GM21528 (cell line): ENCODE data around the gene CYP4A11.
"Not testable (repeated sequence)": the region's sequence is repeated elsewhere in the genome, so short reads cannot be mapped to it uniquely, and the experiment has no call there.

Experiments
- ATAC-seq: cut with Tn5 transposase; IDR thresholded peaks from one replicate; pipeline ENCODE4 v1.9.1; 2021; ENCODE audit warnings: mild to moderate bottlenecking, moderate library complexity; ENCODE audit not compliant: unreplicated experiment, low FRiP score

CYP4A11 gene, protein sequence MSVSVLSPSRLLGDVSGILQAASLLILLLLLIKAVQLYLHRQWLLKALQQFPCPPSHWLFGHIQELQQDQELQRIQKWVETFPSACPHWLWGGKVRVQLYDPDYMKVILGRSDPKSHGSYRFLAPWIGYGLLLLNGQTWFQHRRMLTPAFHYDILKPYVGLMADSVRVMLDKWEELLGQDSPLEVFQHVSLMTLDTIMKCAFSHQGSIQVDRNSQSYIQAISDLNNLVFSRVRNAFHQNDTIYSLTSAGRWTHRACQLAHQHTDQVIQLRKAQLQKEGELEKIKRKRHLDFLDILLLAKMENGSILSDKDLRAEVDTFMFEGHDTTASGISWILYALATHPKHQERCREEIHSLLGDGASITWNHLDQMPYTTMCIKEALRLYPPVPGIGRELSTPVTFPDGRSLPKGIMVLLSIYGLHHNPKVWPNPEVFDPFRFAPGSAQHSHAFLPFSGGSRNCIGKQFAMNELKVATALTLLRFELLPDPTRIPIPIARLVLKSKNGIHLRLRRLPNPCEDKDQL

DNA sequence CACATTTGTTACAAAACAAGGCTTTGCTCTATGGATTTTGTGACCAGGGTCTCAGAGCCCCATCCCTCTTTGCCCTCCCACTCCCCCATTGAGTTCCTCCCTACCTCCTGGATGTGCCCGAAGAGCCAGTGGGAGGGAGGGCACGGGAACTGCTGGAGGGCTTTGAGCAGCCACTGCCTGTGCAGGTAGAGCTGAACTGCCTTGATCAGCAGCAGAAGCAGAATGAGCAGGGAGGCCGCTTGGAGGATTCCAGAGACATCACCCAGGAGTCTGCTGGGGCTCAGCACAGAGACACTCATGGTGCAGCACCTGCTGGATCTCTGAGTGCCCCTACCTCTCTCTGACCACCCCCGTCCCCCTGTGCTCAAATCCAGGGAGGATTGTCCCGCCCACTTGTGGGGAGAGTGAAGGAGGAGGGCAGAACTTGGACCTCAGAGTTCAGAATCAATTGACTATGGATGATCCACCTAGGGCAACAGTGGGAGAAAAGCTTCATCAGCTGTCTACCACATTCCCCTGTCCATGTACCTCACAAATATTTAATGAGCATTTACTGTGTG lies at the start of gene CYP4A11:
Gene CYP4A11 (minus strand): TSS at position 342 of the 560 bp plus-strand sequence. CDS start 43 bp downstream, at position 299.
- ATAC-seq = no peak

DNA sequence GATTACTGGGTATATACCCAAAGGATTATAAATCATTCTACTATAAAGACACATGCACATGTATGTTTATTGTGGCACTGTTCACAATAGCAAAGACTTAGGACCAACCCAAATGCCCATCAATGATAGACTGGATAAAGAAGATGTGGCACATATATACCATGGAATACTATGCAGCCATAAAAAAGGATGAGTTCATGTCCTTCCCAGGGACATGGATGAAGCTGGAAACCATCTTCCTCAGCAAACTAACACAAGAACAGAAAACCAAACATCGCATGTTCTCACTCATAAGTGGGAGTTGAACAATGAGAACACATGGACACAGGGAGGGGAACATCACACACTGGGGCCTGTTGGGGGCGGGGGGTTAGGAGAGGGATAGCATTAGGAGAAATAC lies 49.3 kb upstream of the CYP4A11 start:
- not testable (repeated sequence) for ATAC-seq

DNA sequence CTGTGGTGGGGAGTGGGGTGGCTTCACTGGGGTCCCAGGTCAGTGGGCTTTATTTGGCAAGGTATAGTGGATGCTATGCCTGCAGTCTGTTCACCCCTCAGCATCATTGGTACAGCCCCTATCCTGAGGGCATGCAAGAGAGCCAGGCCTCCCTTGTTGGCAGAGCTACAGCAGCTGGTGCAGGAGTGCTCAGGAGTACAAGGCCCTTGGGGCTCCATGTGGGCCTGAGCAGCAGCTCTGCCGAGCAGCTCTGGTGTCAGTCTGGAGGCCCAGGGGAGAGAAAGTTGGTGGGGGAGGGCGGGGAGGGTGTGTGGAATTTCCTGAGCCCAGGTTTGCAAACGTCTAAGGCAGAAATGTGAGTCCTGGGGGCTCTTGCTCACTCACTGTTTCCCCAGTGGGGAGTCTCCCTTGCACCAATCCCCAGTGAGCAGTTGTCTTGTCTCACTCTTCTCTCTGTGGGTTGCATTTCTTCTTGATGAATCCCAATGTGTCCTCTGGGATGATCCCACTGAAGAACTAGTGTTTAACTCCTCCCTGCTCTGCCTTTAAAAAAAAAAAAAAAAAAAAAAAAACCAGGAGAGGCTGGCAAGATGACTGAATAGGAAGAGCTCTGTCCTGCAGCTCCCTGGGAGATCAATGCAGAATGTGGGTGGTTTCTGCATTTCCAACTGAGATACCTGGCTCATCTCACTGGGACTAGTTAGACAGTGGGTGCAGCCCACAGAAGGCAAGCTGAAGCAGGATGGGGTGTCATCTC lies 42.7 kb upstream of the CYP4A11 start:
- no peak for ATAC-seq

DNA sequence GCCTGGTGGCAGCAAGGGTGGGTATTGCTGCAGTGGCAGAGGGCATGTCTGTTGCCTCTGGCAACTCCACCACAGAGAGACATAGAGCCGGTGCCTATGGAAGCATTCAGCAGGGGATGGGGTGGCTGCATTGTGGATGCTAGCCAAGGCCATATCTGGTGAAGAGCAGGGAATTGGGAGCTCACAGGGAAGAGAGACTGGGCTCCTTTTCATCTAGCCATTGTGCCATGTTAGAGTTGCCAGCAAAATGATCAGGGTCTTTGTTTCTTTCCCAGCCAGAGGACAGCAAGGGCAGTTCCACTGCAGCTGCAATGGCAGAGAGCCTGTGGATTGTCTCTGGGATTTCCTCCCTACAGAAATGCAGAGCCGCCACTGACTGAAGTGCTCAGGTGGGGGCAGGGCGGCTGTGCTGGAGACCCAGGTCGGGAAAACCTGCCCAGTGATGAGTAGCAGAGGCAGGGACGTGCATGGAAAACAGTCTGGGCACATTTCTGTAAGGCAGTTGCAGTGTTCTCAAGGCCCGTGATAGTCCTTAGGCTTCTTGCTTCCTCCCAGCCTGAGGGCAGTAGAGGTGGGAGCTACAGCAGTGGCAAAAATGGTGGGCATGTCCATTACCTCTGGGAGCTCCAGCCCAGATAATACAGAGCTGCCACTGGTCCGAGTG lies 42.0 kb upstream of the CYP4A11 start:
- ATAC-seq = no peak

DNA sequence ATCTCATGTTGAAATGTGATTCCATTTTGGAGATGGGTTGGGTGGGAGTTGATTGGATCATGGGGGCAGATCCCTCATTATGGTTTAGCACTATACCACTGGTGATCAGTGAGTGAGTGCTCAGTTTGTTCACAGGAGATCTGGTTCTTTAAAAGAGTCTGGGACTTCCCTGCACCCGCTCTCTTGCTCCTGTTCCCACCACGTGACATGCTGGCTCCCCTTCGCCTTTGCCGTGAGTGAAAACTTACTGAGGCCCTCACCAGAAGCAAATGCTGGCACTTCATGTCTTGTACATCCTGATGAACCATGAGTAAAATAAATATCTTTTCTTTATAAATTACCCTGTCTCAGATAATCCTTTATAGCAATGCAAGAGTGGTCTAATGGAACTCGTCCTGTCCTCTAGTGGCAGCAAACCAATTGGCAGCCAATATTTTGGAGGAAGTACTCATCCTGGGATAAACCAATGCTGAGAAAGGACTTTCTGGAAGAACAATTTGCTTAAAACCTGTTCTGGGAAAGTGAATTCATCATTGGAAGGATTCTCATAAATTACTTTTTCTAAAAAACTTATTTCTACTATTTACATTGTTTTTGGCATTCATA lies 27.8 kb upstream of the CYP4A11 start:
- no peak for ATAC-seq

DNA sequence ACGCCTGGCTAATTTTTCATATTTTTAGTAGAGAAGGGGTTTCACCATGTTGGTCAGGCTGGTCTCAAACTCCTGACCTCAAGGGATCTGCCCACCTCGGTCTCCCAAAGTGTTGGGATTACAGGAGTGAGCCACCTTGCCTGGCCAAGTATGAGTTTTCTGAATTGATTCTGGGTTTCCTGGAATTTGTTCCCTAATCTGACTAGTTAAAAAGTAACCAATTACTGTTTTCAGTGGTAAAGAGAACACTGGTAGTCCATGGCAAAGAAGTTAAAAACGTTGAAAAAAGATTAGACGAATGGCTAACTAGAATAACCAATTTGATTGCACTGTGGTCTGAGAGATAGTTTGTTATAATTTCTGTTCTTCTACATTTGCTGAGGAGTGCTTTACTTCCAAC lies 21.0 kb upstream of the CYP4A11 start:
- not testable (repeated sequence) for ATAC-seq

DNA sequence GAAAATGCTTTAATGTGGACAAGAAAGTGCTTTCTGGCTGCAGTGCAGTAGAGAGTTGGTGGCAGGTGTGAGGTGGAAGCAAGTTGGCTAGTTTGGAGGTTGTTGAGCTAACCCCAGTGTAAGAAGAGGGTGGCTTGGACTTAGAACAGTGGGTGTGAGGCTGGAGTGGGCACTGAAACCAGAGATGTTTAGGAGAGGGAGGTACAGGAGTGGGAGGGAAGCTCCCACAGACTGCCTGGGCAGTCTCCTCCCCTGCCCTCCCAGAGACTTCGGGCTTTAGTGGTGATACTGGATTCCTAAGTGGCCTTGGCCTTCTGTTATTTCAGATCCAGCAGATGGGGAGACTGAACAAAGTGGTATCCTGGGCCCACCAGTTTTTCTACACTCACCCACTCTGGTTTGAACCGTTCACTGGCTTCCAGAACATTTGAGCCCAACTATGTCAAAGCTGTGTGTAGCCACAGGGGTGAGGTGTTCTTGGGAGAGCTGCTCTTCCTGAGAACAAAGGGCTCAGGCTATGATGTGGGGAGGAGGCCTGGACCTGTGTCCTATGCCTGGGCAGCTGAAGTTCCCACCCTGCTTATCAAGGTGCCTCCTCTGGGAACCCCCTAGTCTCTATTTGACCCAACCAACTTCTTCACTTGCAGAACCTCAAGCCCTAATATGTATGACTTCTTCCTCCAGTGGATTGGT lies 19.9 kb upstream of the CYP4A11 start:
- ATAC-seq = no peak

DNA sequence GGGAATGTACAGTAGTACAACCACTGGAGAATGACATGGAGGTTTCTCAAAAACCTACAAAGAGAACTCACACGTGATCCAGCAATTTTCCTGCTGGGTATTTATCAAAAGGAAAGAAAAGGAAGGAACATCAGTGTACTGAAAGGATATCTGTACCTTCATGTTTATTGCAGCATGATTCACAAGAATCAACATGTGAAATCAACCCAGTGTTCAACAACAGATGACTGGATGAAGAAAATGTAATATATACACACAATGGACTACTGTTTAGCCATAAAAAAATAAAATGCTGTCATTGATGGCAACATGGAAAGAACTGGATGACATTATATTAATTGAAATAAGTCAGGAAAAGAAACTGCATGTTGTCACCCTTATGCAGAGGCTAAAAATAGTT lies 19.0 kb upstream of the CYP4A11 start:
- ATAC-seq = no peak

DNA sequence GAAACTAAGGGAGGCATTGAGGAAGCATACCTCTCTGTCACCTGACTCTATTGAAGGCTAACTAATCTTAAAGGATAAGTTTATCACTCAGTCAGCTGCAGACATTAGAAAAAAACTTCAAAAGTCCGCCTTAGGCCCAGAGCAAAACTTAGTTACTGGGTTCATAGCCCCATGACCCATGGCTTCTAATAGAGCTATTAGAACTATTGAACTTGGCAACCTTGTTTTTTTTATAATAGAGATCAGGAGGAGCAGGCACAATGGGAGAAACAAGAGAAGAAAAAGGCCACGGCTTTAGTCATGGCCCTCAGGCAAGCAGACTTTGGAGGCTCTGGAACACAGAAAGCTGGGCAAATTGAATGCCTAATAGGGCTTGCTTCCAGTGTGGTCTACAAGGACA lies 13.8 kb upstream of the CYP4A11 start:
- ATAC-seq = not testable (repeated sequence)

DNA sequence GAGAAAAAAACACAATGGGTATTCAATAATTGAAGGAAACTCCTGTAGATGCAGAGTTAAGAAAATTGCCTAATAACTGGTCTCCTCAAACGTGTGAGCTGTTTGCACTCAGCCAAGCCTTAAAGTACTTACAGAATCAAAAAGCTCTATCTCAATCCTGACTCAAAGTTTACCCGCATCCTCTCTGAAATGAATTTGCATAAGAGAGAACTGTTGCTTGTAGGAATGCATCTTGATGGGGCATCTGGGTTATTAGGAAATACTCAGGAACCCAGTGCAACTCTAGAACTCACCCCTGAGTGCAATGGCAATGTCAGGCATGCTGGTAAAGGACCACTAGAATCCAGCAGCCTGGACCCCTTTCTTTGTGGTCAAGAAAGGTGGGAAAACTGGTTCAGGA lies 12.6 kb upstream of the CYP4A11 start:
- not testable (repeated sequence) for ATAC-seq

DNA sequence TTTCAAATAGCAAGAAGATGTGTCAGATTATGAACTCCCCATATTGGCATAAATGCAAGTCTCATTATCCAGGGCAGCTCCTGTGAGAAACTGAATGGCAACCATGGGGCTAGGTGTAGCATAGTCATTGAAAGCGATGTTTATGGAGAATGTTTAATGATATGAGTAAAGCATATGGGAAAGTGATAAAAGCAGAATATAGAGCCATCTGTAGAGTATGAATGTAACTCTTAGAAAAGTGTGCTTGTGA lies 8.1 kb upstream of the CYP4A11 start:
- ATAC-seq = not testable (repeated sequence)

DNA sequence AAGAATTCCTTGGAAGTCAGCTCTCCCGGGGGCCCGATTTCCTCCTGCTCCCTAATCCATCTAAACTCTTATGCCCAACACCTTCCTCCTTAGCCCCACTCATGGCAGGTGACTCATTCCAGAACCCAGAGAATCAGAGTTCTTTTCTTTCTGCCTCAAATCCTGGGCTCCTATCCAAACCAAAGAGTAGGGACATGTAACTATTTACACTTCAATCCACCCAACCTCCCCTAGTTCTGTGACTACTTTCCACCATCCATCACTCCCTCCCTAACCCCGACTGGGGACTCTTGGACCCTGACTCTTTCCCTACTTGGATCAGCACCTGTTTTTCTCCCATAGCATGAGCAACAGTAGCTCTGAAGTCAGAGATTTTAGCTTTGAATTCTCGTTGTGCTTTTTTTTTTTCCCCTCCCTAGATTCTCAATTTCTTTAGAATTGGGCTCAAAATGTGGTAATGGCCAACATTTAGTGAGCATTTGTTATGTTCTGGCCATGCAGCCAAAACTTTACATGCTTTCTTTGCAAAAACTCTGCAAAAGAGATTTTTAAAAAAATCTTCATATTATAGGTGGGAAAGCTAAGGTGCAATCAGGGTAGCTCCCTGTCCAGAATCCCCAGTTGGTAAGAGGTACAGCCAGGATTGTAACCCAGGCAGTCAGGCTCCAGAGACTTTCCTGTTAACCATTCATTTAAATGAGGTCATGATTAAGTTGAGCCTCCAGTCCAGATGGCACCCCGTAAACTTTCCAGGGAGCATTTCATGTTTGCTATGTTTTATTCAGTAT lies 7.5 kb upstream of the CYP4A11 start:
- no peak for ATAC-seq

DNA sequence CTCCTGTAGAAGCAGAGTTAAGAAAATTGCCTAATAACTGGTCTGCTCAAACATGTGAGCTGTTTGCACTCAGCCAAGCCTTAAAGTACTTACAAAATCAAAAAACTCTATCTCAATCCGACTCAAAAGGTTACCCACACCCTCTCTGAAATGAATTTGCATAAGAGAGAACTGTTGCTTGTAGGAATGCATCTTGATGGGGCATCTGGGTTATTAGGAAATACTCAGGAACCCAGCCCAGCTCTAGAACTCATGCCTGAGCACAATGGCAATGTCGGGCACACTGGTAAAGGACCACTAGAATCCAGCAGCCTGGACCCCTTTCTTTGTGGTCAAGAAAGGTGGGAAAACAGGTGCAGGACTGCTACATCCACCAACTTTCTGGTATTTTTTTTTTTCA lies 6.4 kb upstream of the CYP4A11 start:
- ATAC-seq = not testable (repeated sequence)

DNA sequence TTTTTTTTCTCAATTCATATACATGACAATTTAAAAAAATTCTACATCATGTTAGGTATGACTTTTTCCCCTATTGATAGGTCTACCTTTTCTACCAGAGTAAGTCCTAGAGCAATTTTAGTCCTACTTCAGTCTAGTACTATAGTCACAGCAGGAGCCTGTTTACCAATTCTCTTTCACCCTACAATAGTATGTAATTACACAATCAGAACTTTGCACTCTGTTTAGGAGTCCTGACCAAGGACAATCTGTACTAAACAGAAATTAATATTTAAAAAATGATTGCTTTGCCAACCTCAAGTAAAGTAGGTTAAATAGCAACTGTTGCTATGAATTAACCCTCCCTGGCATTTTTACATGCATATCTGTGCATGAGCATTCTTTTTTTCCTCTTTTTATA lies 810 bp upstream of the CYP4A11 start:
- no peak for ATAC-seq

DNA sequence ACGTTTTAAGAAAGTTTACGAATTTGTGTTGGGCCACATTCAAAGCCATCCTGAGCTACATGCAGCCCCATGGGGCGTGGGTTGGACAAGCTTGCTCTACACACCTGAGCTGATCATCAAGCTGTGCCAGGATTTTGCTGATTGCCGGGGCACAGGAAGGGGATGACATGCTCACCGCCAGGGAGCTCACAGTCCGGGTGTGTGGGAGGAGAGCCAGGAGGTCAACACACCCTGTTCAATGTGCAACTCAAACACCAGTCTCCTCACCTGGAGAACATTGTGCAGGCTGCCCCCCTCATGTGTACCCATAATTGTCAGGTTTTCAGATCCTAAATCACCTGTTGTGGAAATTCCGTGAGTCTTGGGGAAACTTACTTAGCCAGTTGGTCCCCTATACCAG lies 969 bp downstream of the CYP4A11 start:
- ATAC-seq = no peak

DNA sequence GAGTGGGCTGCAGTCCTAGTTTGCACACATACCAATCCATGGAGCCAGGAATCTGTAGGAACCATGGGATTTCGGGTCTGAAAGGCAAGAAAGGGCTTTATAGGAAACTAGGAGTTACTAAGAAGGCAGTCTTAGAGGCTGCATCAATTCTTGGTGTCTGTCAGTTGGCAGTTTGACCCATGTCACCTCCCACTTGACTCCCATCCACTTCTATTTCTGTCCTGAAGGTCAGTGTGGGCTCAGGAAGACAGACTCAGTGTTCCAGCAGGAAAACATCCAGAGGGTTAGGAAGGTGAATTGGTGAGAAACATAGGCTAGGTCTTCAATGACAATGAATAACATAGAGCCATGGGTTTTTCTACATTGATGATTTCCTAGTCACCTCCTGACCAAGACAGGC lies 4.0 kb downstream of the CYP4A11 start:
- no peak for ATAC-seq

DNA sequence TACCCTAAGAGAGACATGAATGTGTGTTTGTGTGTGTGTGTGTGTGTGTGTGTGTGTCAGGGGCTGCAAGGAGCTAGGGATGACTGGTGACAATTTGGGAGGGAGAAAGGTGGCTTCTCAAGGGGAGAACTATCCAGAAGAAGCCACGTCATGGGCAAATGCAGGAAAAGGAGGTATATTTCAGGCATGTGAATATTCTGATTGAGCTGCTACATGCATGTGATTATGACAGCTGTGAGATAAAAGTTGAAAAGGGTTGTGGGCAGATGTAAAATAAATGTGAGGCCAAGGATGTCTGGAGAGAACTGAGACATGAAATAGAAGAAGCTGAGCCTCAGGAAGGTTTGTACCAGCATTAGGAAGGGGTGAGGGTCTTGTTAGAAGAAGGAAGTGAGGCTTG lies 4.5 kb downstream of the CYP4A11 start:
- no peak for ATAC-seq

DNA sequence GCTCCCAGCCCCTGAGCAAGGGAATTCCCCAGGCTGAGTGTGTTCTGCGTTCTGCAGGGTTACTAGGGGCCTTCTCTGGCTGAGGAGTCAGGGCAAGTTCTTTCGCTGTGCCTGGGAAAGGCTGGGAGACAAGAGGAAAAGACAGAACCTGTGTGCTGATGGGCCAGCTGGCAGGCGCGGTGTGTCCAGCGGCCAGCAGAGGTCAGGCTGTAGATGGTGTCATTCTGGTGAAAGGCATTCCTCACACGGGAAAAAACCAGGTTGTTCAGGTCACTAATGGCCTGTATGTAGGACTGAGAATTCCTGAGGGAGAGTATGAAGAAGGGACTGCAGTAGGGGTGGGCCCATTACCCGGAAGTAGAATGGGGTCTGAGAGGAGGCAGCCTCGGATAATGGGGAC lies 6.4 kb downstream of the CYP4A11 start:
- ATAC-seq = not testable (repeated sequence)

DNA sequence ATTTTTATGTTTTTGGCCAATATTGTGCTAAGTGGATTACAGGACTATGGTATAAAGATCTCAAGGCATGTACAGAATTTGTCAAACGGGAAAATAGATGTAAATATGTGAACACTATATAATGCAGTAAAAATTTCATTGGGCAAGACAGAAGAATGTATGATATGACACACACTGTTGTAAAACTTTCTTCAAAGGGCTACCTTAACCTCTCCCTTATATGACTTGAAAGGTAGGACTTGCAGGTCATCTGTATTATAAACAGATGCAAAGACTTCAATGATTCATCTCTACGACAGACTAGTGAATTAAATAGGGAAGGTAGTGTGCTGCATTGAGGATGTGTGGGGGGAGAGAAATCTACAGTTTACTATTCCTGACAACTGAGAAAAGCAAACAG lies 9.3 kb downstream of the CYP4A11 start:
- not testable (repeated sequence) for ATAC-seq
